GM21576 (cell line): ENCODE results near the gene RAX2.
"Not testable (repeated sequence)": the region's sequence is repeated elsewhere in the genome, so short reads cannot be mapped to it uniquely, and the experiment has no call there.

Experiments used
- ATAC-seq: cut with Tn5 transposase; IDR thresholded peaks from one replicate; pipeline ENCODE4 v1.9.1; 2021; ENCODE audit warnings: mild to moderate bottlenecking, moderate library complexity; ENCODE audit not compliant: unreplicated experiment

Gene RAX2

DNA sequence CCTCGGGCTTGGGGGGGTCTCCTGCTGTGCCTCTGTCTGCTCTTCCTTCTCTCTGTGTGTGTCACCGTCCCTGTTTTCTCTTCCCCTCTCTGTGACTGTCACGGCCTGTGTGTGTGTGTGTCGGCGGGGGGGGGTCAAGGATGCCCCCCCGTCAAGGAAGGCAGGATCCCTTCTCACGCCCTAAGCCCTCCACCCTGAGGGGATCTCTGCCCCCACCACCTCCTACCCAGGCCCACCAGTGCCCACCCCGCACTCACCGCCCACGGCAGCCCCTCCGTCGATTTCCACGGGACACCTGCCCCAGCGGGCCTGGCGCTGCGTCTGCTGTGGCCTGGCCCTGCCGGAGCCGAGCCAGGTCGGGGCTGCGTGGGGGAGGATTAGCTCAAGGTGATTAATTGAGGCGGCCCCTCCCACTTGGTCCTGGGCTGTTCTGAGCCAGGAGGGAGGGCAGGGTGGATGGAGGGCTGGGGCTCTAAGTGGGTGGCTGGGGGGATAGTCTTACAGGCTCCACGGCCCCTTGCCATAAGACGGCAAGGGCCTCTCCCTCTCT is at the start of gene RAX2:
TSS of gene RAX2 (minus strand) at position 323 of the 550 bp plus-strand sequence. CDS start 486 bp downstream, outside the sequence.
- no peak for ATAC-seq

DNA sequence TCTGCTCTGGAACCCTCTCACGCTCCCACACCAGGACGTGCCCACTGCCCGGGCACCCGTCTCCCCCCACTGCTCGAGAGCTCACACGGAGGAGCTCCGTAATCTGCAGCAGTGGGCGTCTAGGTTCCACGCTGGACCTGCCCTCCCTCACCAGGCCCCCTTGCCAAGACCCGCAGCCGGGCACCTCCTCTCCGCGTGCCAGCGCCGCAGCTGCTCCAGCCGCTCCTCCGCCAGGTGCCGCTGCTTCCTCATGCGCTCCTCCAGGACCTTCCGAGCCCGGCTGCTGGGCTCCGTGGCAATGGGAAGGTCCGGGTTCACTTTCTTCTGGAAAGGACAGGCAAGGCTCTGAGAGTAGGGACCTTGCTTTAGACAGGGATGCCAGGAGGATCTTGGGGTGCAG is 49.1 kb upstream of the RAX2 start:
- ATAC-seq, result no peak

DNA sequence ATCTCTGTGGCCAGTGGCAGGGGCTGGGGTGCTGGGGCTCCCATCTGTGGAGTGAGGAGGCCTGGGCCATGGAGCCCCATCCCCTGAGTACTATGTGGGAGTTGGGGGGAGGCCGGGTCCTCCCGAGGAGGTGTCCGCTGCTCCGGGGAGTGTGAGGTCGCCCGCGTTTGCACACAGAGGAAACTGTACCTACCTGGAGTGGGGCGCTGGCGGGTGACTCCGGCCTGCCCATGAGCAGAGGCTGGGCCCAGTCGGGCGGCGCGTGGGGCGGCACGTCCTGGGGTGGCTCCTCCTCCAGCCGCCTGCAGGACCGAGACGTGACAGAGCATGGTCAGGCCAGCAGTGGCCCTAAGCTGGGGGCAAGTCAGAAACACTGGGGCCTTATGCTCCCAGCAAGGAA is 48.0 kb upstream of the RAX2 start:
- no peak for ATAC-seq

DNA sequence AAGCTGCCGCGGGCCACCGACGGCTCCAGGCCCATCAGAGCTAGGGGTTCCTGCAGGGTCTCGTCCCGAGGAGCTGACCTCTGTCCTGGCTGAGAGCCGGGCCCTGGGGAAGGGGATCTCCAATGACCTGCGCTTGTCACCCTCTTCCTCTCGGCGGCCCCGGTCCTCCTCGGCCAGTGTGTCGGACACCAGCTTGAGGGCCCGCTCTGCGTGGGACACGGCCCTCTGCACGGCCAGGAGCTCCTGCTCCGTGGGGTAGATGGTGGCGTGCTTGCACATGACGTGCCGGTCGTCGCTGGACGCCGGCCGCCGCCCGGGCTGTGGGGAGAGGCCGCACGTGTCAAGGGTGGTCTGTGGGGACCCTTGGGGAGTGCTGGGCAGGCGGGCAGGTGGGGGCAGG is 46.9 kb upstream of the RAX2 start:
- ATAC-seq, result no peak

DNA sequence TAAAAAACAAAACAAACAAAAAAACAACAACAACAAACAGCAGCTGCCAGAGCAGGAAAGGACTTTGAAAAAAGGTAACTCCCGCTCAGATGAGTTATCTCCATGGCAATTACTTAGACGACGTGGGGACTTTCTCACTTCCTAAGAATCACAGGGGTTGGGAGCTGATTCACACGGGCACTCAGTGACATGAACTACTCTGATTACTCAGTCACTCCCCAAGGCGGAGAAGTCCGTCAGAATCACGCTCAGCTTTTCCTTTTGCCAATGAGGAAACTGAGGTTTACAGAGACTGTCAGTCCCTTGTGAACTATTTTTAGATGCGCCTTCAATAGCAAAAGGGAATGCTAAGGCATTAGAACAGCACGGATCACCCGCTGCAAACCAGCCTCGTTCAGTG is 46.4 kb upstream of the RAX2 start:
- no peak for ATAC-seq

DNA sequence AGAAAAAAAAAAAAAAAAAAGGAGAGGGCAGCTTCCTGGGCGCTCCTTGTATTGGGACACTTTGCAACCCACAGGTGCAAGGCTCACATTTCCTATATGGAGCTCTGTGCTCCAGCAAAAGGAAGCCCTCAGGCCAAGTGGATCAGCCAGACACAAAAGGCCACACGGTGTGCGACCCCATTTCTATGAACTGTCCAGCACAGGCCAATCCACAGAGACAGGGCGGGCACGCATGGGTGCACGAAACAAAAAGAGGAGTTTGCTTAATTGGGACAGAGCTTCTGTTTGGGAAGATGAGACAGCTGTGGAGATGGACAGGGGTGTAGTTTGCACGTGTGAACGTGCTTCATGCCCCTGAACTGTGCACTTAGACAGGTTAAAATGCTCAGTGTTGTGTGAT is 45.7 kb upstream of the RAX2 start:
- no peak for ATAC-seq

DNA sequence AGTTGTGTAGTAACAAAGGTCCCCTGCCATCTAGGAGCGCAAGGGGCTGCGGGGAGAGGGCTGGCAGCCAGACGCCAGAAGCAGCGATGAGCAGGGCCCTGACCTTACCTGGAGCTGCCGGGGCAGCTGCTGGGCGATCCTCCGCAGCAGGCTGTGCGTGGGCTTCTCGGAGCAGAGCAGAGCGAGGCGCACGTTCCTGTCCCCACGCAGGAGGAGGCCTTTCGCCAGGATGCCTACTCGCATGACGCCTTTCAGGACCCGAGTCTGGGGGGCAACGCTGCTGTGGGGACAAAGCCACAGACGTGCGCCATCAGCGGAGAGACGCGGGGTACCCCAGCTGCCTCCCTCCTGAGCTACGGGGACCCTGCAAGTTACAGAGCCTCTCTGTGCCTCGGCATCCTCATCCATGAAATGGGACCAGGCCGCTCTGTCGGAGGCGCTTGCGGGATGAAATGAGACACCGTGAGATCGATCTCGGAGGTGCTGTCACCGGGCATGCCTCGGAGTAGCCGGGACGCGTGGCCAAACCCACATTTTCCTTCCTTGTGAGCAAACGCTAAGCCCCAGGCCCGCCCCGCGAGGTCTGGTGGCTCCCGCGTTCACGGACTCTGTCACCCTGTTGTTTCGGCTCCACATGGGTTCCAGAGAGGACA is 44.7 kb upstream of the RAX2 start:
- ATAC-seq, result no peak

DNA sequence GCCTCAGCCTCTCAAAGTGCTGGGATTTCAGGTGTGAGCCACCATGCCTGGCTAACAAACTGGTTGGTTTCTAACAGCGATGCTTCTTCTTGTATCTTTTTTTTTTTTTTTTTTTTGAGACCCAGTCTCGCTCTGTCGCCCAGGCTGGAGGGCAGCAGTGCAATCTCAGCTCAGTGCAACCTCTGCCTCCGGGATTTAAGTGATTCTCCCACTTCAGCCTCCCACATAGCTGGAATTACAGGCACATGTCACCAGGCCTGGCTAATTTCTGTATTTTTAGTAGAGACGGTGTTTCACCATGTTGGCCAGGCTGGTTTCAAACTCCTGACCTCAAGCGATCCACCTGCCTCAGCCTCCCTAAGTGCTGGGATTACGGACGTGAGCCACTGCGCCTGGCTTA is 44.1 kb upstream of the RAX2 start:
- ATAC-seq, result not testable (repeated sequence)

DNA sequence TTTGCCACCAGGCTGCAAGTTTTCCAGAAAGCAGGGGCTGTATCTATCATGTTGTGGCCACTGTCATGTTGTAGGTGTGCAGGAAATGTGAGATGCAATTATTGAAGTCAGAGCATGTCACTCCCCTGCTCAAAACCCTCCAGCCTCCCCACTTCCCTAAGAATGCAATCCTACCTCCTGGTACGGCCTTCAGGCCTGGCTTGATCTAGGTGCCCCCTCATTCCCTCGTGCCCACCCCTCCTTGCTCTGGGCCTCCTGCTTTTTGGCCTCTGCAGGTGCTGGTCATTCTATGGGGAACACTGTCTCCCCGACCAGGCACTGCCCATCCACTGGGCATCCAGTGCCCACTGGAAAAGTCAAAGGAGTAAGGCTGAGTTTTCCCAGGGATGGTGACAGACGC is 42.6 kb upstream of the RAX2 start:
- no peak for ATAC-seq

DNA sequence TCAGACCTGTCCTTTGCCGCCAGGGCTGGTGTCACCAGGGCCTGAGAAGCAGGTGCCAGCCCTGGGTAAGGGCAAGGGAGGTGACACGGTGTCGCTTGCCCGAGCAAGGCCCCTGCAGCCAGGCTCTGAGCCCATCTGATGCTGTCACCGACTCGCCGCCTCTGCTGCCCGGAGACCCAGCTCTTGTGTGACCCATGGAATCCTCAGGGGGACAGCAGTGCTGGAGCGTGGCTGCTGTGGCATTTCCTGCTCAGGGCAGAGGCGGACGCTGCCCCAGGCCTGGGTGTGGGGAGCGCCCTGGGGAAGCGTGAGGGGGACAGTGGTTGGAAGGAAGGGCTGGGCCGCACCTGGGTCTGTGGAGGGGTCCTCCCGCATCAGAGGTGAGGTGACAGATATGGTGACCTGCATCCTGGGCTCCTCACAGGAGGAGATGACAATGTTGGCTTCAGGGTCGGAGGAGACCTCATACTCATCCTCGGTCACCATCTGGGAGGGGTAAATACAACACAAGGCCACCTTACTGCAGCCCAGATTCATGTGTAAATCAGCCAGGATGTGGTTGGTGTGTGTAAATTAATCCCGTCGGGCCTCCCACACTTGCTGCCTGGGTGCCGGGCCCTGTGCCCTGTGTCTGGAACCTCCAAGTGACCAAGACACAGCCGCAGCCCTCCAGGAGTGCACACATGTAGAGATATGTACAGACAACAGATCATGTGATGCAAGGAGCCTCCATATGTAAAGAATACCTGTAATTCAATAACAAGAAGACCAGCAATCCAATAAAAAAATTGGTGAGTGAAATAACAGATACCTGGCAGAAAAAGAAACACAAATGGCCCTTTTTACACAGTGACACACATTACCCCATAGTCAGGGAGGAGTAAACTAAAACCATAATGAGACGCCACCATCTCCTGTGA is 41.7 kb upstream of the RAX2 start:
- ATAC-seq, result no peak

DNA sequence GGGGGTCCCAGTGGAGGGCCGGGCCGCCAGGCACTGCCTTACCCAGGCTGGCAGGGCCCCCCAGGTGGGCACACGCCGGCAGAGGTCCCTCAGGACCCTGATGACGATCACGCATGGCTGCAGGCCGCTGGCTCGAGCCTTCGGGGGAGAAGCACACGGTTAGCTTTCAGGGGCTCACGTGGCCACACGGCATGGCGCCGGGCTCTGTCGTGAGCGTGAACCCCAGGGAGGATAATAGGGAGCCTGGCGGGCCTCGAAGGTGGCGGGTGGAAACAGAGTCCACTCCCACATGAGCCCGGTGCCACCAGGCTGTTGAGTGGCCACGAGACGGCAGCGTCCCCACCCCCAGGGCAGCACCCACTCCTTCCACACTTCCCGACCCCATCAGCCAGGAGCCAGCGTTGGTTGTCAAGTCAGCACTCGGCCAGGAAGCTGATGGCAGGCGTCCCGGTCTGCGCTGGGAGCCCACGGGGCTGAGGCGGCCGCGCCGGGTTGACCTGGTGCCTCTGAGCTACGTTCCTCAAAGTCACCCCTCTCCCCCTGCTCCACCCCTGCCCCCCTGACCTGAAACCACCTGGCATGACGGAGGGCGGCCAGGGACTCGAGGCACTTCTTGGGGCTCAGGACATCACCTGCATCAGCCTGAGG is 38.8 kb upstream of the RAX2 start:
- no peak for ATAC-seq

DNA sequence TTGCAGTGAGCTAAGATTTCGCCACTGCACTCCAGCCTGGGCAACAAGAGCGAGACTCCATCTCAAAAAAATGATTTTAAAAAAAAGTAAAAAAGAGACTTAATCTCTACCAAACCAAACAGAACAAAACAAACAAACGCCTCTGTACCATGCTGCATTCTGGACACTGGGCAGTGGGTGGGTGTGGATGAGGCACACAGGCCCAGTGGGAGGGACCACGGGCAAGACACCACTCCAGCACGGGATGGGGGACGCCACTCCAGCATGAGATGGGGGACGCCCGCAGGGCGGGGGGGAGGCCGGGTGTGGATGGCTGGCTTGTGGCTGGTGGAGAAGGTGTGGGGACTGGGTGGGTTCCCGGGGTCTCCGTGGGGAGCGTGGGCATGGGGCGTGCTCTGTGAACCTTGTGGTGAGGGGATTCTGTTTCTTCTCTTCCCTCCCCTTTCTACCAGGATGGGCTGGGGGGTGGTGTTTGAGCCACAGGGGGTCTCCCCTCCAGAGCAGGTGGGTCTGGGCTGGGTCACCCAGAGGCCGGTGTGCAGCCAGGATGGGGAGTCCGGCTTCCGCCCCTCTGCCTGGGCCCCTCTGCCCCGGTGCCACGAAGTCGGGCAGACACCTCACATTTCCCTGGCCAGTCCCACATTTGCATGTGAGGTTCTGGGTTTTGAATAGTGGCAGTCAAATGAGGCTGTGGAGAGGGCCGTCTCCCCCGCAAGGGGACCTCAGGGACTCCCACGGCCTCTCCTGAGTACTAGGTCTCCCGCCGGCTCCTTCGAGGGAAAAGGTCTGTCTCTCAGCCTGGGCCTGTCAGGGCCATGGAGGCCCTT is 38.1 kb upstream of the RAX2 start:
- ATAC-seq, result no peak

DNA sequence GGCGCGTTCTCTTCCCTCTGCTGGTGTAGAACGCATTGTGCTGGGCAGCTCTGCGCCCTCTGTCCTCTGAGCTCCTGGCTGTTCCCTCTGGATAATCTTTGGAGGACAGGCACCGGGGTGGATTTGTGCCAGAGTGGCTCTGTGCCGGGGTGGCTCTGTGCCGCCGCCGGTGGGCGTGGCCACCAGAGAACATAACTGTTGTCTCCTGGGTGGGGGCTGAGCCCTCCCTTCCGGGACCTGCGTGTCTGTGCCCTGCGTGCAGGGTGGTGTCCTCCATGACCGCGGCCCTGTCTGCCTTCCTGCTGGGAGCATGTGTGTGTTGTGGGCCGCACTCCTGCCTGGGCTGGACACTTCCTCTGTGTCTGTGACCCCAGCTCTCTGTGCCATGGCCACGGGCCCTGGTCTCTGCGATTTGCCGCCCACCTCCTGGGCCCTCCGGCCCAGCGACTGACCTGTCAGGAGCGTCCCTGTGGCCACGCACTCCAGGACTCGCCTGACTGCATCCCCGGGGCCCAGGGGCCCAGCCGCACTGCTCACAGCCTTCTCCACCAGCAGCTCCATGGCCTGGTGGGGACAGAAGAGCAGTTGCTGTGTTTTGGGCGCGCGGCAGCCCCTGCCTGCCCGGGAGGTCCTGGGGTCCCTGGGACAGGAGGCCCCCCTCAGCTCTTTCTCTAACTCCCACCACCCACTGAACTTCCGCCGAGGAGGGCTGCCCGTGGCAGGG is 36.6 kb upstream of the RAX2 start:
- ATAC-seq, result no peak

DNA sequence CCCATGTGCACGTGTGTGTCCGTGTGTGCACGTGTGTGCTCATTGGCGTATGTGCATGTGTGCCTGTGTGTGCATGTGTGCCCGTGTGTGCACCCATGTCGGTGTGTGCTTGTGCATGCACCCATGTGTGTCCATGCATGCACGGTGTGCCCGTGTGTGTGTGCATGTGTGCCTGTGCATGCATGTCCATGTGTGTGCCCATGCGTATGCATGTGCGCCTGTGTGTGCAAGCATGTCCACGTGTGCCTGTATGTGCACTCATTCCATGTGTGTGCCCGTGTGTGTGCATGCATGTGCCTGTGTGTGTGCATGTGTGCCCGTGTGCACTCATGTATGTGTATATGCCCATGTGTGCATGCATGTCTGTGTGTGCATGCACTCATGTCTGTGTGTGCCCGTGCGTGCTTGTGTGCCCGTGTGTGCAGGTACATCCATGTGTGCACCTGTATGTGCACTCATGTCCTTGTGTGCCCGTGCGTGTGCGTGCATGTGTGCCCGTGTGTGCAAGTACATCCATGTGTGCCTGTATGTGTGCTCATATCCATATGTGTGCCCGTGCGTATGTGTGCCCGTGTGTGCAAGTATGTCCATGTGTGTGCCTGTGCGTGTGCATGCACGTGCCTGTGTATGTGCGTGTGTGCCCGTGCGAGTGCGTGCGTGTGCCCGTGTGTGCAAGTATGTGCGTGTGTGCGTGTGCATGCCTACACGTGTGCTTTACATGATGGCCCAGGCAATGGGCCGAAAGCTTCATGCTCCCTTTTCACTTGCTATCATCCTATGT is 35.7 kb upstream of the RAX2 start:
- no peak for ATAC-seq

DNA sequence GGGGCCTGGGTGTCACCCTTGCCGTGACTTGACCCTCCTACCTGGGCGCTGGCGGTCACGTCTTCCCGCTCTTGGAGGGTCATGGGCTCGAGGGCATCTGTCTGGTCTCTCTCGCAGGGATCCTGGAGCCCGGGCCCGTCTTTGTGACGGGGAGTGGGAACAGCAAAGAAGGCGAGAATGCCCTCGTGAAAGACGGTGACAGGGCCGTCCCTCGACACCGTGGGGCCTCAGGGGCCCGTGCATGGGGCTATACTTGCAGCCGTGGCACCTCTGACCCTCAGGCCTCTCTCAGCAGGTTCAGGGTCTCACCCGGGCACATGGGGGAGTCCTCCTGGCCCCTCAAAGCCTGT is 35.1 kb upstream of the RAX2 start:
- no peak for ATAC-seq

DNA sequence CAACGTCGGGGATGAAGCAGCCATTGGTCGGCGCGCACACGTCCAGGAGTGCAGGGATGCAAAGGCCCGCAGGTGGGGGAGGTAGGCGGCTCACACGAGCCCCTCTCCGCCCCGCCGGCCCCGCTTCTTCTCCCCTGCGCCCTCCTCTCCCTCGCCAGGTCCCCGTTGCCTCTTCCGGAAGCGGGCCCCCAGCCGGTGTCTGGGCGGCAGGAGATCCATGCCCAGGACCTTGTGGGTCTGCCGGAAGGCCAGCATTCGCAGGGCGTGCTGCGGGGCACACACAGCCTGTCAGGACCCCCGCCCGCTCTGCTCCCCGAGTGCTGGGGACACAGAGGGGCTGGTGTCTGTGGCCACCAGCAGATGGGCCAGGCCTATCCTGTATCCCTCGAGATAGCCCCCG is 33.8 kb upstream of the RAX2 start:
- ATAC-seq, result no peak

DNA sequence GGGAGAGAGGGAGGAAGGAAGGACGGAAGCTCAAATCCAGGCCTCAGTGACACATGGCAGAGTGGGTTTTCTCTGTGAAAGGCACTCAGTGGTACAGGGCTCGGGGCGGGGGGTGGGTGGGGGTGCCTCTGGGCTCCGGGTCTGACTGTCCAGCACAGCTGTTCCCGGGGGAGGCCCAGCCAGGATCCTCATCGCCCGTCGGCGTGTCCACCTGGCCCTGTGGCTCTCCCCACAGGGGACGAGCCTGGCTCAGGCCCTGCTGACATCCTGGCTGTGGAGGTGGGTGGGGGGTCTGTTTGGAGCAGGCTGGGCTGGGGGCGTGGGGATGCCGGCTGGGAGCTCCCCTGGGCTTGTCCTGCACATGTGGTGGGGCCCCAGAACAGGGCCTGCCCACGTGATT is 32.4 kb upstream of the RAX2 start:
- ATAC-seq, result no peak

DNA sequence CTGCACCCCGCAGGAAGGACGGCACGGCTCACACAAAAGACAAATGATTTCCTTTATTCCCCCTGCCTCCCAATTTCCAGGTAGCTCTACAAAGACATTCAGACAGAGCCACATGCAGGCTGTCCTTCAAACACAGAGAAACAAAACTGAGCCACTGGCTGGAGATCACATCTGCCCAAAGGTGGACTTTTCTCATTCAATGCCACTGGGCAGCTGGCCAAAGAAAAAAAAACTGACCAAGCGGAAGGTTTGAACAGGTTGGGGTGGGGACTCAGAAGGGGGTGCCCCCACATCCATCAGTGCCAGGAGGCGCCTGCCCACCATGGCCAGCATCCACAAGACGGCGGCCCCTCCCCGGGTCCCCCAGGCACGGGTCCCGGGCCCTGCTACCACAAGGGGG is 32.0 kb upstream of the RAX2 start:
- ATAC-seq, result no peak

DNA sequence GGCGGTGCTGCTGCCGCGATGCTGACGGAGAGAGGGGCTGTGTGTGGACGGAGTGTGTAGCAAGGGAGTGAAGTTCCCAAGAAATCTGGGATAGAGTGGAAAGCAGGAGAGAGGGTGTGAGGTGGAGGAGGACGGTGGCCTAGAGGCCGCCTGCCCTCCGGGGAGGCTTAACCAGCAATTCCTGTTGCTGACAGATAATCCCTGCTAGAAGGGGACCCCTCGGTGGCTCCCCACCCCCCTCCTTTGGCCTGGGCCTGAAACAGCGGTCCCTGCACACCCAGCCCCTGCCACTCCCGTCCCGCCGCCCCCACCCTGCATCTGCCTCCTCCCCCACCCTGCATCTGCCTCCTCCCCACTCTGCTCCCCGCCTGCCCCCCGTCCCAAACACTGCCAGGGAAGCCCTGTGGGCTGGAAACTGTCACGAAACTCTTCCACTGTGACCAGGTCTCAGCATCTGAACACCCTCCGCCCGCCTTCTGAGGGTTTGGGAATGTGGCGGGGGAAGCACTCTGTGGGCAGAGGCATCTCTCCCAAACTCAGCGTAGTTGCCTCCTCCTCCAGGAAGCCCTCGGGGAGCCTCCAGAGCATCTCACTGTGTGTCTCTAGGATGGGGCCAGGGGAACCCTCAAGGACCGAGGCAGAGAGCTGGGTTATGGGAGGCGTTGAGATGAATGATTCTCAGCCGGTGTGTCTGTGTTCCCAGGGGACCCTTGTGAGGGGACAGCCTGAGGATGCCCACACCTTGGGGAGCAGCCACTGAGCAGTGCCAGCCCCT is 31.3 kb upstream of the RAX2 start:
- no peak for ATAC-seq
